ENCODE measurements around the gene MYO10.
A peak's percentile ranks its signal among the peaks of the same experiment; 100 is the strongest.

The MYO10 gene

GRCh38 chr5:16899171-16899570 lies 36.9 kb downstream of the MYO10 start:
- no peak for DNase-seq (ENCODE audit: extremely low read depth, low read depth)
- no peak for TF ChIP-seq CTCF (IDR thresholded peaks at IDR 0.05; ENCODE audit: low read depth, low read length, missing control alignments)
- H3K4me3 ChIP-seq (replicated peaks; ENCODE audit: low read depth, low read length) = no peak overlapping the region

GRCh38 chr5:16897800-16898199 lies 38.3 kb downstream of the MYO10 start:
- TF ChIP-seq CTCF (IDR thresholded peaks at IDR 0.05; ENCODE audit: low read depth, low read length, missing control alignments) = no peak
- no peak for DNase-seq (ENCODE audit: extremely low read depth, low read depth)
- H3K4me3 ChIP-seq (replicated peaks; ENCODE audit: low read depth, low read length) = no peak overlapping the region

GRCh38 chr5:16897284-16897704 lies 38.8 kb downstream of the MYO10 start:
- H3K4me3 ChIP-seq (replicated peaks; ENCODE audit: low read depth, low read length) = no peak overlapping the region
- TF ChIP-seq CTCF (IDR thresholded peaks at IDR 0.05; ENCODE audit: low read depth, low read length, missing control alignments) = no peak
- DNase-seq (ENCODE audit: extremely low read depth, low read depth) = no peak

GRCh38 chr5:16896767-16897166 lies 39.3 kb downstream of the MYO10 start:
- H3K4me3 ChIP-seq (replicated peaks; ENCODE audit: low read depth, low read length) = no peak overlapping the region
- no peak for DNase-seq (ENCODE audit: extremely low read depth, low read depth)
- no peak for TF ChIP-seq CTCF (IDR thresholded peaks at IDR 0.05; ENCODE audit: low read depth, low read length, missing control alignments)

GRCh38 chr5:16894236-16895057 lies 41.6 kb downstream of the MYO10 start:
- TF ChIP-seq CTCF (IDR thresholded peaks at IDR 0.05; ENCODE audit: low read depth, low read length, missing control alignments) = no peak
- H3K4me3 ChIP-seq (replicated peaks; ENCODE audit: low read depth, low read length) = no peak overlapping the region
- DNase-seq (ENCODE audit: extremely low read depth, low read depth) = peak; percentile 72

GRCh38 chr5:16891033-16891432 lies 45.1 kb downstream of the MYO10 start:
- TF ChIP-seq CTCF (IDR thresholded peaks at IDR 0.05; ENCODE audit: low read depth, low read length, missing control alignments) = no peak
- H3K4me3 ChIP-seq (replicated peaks; ENCODE audit: low read depth, low read length) = no peak overlapping the region
- DNase-seq (ENCODE audit: extremely low read depth, low read depth) = no peak
